Suprapubic skin (tissue), 4 donors: ENCODE results near the gene UVRAG. TPM values are rescaled to one million over a fixed set of nuclear protein-coding genes. Genes with fewer than 3 reads are reported as not detected.
"Not testable (repeated sequence)": the region's sequence is repeated elsewhere in the genome, so short reads cannot be mapped to it uniquely, and the experiment has no call there.

Experiments used
- DNase-seq, 2 donors: peaks; one replicate each; pipeline ENCODE4 v3.0.0-alpha.2; 2019; ENCODE audit warnings: low spot score in 2 of 2
- H3K27ac ChIP-seq: fragments of 200-600 bp; sonication (generic); one replicate; pipeline ENCODE4 v1.5.1; 2019
- H3K27me3 ChIP-seq: fragments of 200-600 bp; sonication (generic); one replicate; pipeline ENCODE4 v1.5.1; 2019
- H3K36me3 ChIP-seq: fragments of 200-600 bp; sonication (generic); one replicate; pipeline ENCODE4 v1.5.1; 2019
- H3K4me1 ChIP-seq: fragments of 200-600 bp; sonication (generic); one replicate; pipeline ENCODE4 v1.5.1; 2019
- H3K4me3 ChIP-seq: fragments of 200-600 bp; sonication (generic); one replicate; pipeline ENCODE4 v1.5.1; 2019; ENCODE audit warnings: mild to moderate bottlenecking
- H3K9me3 ChIP-seq: fragments of 200-600 bp; sonication (generic); one replicate; pipeline ENCODE4 v1.5.1; 2019
- CTCF ChIP-seq, 2 donors: fragments of 200-600 bp in 1 of 2; fragments of 450-650 bp in 1 of 2; sonication (generic) in 1 of 2; IDR thresholded peaks; one replicate each; pipeline ENCODE4 v1.5.1; 2016 to 2019; ENCODE audit warnings: antibody characterized with exemption in 2 of 2, mild to moderate bottlenecking in 1 of 2, moderate library complexity in 1 of 2
- EP300 ChIP-seq: sonication (generic); formaldehyde crosslinking; IDR thresholded peaks from one replicate; pipeline ENCODE4 v1.6.1; 2017; ENCODE audit warnings: antibody characterized with exemption
- POLR2A ChIP-seq, 2 donors: fragments of 450-650 bp; IDR thresholded peaks; one replicate each; pipeline ENCODE4 v1.6.1; 2017; ENCODE audit warnings: antibody characterized with exemption in 2 of 2, mild to moderate bottlenecking in 2 of 2, moderate library complexity in 2 of 2
- POLR2AphosphoS5 ChIP-seq, 3 donors: sonication (generic); formaldehyde crosslinking; IDR thresholded peaks; one replicate each; pipeline ENCODE4 v1.6.1; 2017; ENCODE audit warnings: antibody characterized with exemption in 3 of 3
- WGBS: methylation state at CpG from one replicate; pipeline ENCODE4 v1.1.5; 2018; 5-methylcytosine and 5-hydroxymethylcytosine counted together
- total RNA-seq, 4 donors: library from RNA; depleted of rRNA; stranded (reverse); fragments of >200 nt; gene quantifications; one replicate each; pipeline ENCODE4 v1.1.0, GENCODE V29; 2016

UVRAG gene
- total RNA-seq, 4 donors from 2014 or later = 17.5 to 30.0 (median 22.1) TPM

GRCh38 chr11:75959540-75959939 lies 144.5 kb downstream of the UVRAG start:
- Histone ChIP-seq H3K9me3 (no peaks in the 10 kb centered on the region), H3K4me3 (no peak overlapping the region), H3K4me1 (no peaks in the 10 kb centered on the region), H3K27me3 (no peaks in the 10 kb centered on the region), H3K36me3 (no peaks in the 10 kb centered on the region), H3K27ac (no peak overlapping the region)
- 95% methylated on average over 2 of the region's 2 CpGs for WGBS
- TF ChIP-seq CTCF (IDR thresholded peaks at IDR 0.05) = no peak
- no peak for DNase-seq

- no peak for TF ChIP-seq EP300
- no peak for TF ChIP-seq POLR2AphosphoS5 (IDR thresholded peaks at IDR 0.05)
- TF ChIP-seq POLR2A (IDR thresholded peaks at IDR 0.05) = no peak
- no peak for TF ChIP-seq CTCF (IDR thresholded peaks at IDR 0.05)
- no peaks in the 10 kb centered on the region for H3K36me3 ChIP-seq
- H3K4me3 ChIP-seq = no peak overlapping the region
- peaks cover 11% of the 10 kb centered on the region for H3K4me1 ChIP-seq
- 96% methylated on average over 2 of the region's 2 CpGs for WGBS
- H3K27ac ChIP-seq = no peak overlapping the region
- H3K9me3 ChIP-seq = no peaks in the 10 kb centered on the region
- no peak for DNase-seq
- H3K27me3 ChIP-seq = no peaks in the 10 kb centered on the region
Observed at GRCh38 chr11:75964071-75964470, 149.1 kb downstream of the UVRAG start.

- no peaks in the 10 kb centered on the region for H3K9me3 ChIP-seq
- no peak overlapping the region for H3K4me3 ChIP-seq
- H3K4me1 ChIP-seq = peaks cover 11% of the 10 kb centered on the region
- no peak for DNase-seq
- TF ChIP-seq CTCF (IDR thresholded peaks at IDR 0.05) = no peak
- TF ChIP-seq POLR2A (IDR thresholded peaks at IDR 0.05) = no peak
- no peak for TF ChIP-seq POLR2AphosphoS5 (IDR thresholded peaks at IDR 0.05)
- no peak for TF ChIP-seq EP300
- H3K36me3 ChIP-seq = no peaks in the 10 kb centered on the region
- no peak overlapping the region for H3K27ac ChIP-seq
- H3K27me3 ChIP-seq = no peaks in the 10 kb centered on the region
Observed at GRCh38 chr11:75966537-75967287, 151.7 kb downstream of the UVRAG start.

GRCh38 chr11:75968021-75968625 lies 153.1 kb downstream of the UVRAG start:
- Histone ChIP-seq H3K9me3 (peaks cover 2% of the 10 kb centered on the region), H3K4me1 (peaks cover 11% of the 10 kb centered on the region), H3K27me3 (no peaks in the 10 kb centered on the region), H3K4me3 (no peak overlapping the region), H3K27ac (no peak overlapping the region), H3K36me3 (no peaks in the 10 kb centered on the region)
- no peak for TF ChIP-seq POLR2A (IDR thresholded peaks at IDR 0.05)
- TF ChIP-seq POLR2AphosphoS5 (IDR thresholded peaks at IDR 0.05) = no peak
- no peak for TF ChIP-seq CTCF (IDR thresholded peaks at IDR 0.05)
- TF ChIP-seq EP300 = no peak
- DNase-seq = no peak
- WGBS = 83% methylated on average over 2 of the region's 2 CpGs

- H3K27ac ChIP-seq = no peak overlapping the region
- no peak for DNase-seq
- H3K9me3 ChIP-seq = peaks cover 6% of the 10 kb centered on the region
- WGBS = 63% methylated on average over 5 of the region's 5 CpGs
- H3K36me3 ChIP-seq = no peaks in the 10 kb centered on the region
- H3K27me3 ChIP-seq = no peaks in the 10 kb centered on the region
- TF ChIP-seq EP300 = no peak
- no peak for TF ChIP-seq POLR2A (IDR thresholded peaks at IDR 0.05)
- no peak for TF ChIP-seq CTCF (IDR thresholded peaks at IDR 0.05)
- TF ChIP-seq POLR2AphosphoS5 (IDR thresholded peaks at IDR 0.05) = no peak
- H3K4me1 ChIP-seq = peaks cover 11% of the 10 kb centered on the region
- no peak overlapping the region for H3K4me3 ChIP-seq
Observed at GRCh38 chr11:75969626-75970308, 154.8 kb downstream of the UVRAG start.

GRCh38 chr11:75973710-75974109 lies 158.7 kb downstream of the UVRAG start:
- H3K36me3 ChIP-seq, H3K4me1 ChIP-seq, H3K9me3 ChIP-seq, H3K27me3 ChIP-seq, H3K4me3 ChIP-seq, DNase-seq, H3K27ac ChIP-seq: not testable (repeated sequence)
- WGBS = 73% methylated on average over 3 of the region's 3 CpGs

GRCh38 chr11:75979075-75979474 lies 164.1 kb downstream of the UVRAG start:
- not testable (repeated sequence) for H3K9me3 ChIP-seq, H3K4me3 ChIP-seq, H3K27ac ChIP-seq, H3K36me3 ChIP-seq, H3K27me3 ChIP-seq, DNase-seq, H3K4me1 ChIP-seq
- WGBS = 97% methylated on average over 6 of the region's 6 CpGs
